ENCODE data around the gene GARIN3.

GARIN3 gene

GRCh38 chr5:157143127-157143971, 22.7 kb downstream of the GARIN3 start:
- Histone ChIP-seq H3K18ac (ENCODE audit: low read length) (no peak overlapping the region), H3K4ac (ENCODE audit: low read depth, low read length) (no peak overlapping the region), H3K9me3 (ENCODE audit: insufficient read depth, low read depth, low read length) (no peaks in the 10 kb centered on the region), H3K27ac (ENCODE audit: low read depth, low read length) (no peak overlapping the region), H2AK5ac (ENCODE audit: low read length) (no peak overlapping the region), H4K8ac (ENCODE audit: low read depth, low read length) (peak overlapping the region; percentile 66), H3K79me2 (ENCODE audit: control insufficient read depth, insufficient read depth, low read length, poor library complexity) (peaks cover 5% of the 10 kb centered on the region), H3K79me1 (ENCODE audit: low read length) (peaks cover 6% of the 10 kb centered on the region), H3K9ac (ENCODE audit: low read length) (no peak overlapping the region), H3K4me2 (ENCODE audit: low read length) (peak overlapping the region; percentile 57), H4K12ac (ENCODE audit: low read depth, low read length) (peak overlapping the region; percentile 28), H2BK120ac (ENCODE audit: insufficient read depth, low read length, poor library complexity) (no peak overlapping the region), H3K4me1 (ENCODE audit: control insufficient read depth in 1 of 2, insufficient read depth in 2 of 2, low read length in 2 of 2) (no peaks in the 10 kb centered on the region), H3K14ac (ENCODE audit: low read length) (no peak overlapping the region), H3K23ac (ENCODE audit: low read length) (no peak overlapping the region), H3K4me3 (ENCODE audit: low read depth, low read length) (no peak overlapping the region), H3K27me3 (ENCODE audit: insufficient read depth, low read length) (no peaks in the 10 kb centered on the region), H2BK12ac (ENCODE audit: low read length) (no peak overlapping the region), H4K91ac (ENCODE audit: low read depth, low read length) (no peak overlapping the region), H3K36me3 (ENCODE audit: control insufficient read depth in 1 of 2, insufficient read depth in 2 of 2, low read length in 2 of 2) (peaks cover 0 to 2% of the 10 kb centered on the region in 2 experiments), H2AFZ (ENCODE audit: insufficient read depth, low read length, poor library complexity) (peak overlapping the region; percentile 18), H2BK5ac (ENCODE audit: low read depth, low read length, poor library complexity) (no peak overlapping the region)
- no peak for DNase-seq
- 100% methylated on average over 4 of the region's 33 CpGs for WGBS (ENCODE audit: extremely low coverage, insufficient coverage, insufficient read length)

DNA sequence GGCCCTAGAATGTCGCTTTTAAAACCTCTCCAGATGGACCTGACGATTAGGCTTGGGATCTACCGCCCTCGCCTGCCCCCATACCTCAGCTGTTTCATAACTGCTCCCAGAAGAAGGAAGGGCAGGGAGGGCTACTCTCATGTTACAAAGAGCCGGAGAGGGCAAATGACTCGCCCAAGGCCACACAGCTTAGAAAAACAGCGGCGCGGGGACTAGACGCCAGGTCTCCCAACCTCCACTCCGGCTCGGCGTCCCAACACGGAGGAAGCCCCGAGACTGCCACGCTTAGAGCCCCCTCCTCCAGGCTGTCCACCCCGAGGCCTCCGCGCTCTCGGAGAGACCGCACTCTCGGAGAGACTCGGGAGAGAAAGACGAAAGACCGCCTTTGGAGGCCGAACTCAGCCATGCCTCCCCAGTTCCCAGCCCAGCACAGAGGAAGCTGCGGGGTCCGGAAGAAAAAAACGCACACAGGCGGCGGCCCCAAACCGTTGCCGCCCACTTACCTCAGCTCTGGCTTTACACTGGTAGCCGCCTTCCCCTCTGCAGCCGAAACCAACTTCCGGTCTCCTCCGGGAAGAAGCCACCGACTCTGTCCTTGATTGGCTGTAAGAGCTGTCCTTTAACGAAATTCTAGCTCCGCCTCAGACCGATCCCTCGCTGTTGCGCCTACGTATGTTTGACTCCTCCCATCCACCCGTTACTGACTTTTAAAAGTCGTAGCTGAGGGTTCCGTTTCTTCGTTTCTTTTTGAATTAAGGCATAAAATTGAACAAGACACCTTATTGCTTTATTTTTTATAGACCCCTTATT, 23.5 kb downstream of the GARIN3 start, which contains the start of gene MED7:
TSS of gene MED7 (minus strand) at position 549 of the 810 bp plus-strand sequence. CDS start 3,434 bp downstream, outside the sequence.
- peak within 1 kb of the TSS; percentile 74 for H3K9ac ChIP-seq (ENCODE audit: low read length)
- peak within 1 kb of the TSS; percentile 89 for H4K8ac ChIP-seq (ENCODE audit: low read depth, low read length)
- WGBS (ENCODE audit: extremely low coverage, insufficient coverage, insufficient read length), result no CpG with 5 or more reads among the region's 48 CpGs
- H3K9me3 ChIP-seq (ENCODE audit: insufficient read depth, low read depth, low read length), result no peaks in the 10 kb centered on the region
- H3K27ac ChIP-seq (ENCODE audit: low read depth, low read length), result peak within 1 kb of the TSS; percentile 12
- DNase-seq, result peak; percentile 97 to 99
- H3K4me1 ChIP-seq (ENCODE audit: control insufficient read depth in 1 of 2, insufficient read depth in 2 of 2, low read length in 2 of 2), result no peaks in the 10 kb centered on the region
- peak within 1 kb of the TSS; percentile 99 for H3K14ac ChIP-seq (ENCODE audit: low read length)
- H3K4ac ChIP-seq (ENCODE audit: low read depth, low read length), result peak within 1 kb of the TSS; percentile 93
- H2BK5ac ChIP-seq (ENCODE audit: low read depth, low read length, poor library complexity), result peak within 1 kb of the TSS; percentile 61
- peak within 1 kb of the TSS; percentile 8 for H2BK12ac ChIP-seq (ENCODE audit: low read length)
- H2AK5ac ChIP-seq (ENCODE audit: low read length), result peak within 1 kb of the TSS; percentile 95
- peak within 1 kb of the TSS; percentile 72 for H3K4me2 ChIP-seq (ENCODE audit: low read length)
- peaks cover 0 to 5% of the 10 kb centered on the region in 2 experiments for H3K36me3 ChIP-seq (ENCODE audit: control insufficient read depth in 1 of 2, insufficient read depth in 2 of 2, low read length in 2 of 2)
- H4K91ac ChIP-seq (ENCODE audit: low read depth, low read length), result peak within 1 kb of the TSS; percentile 94
- no peak within 1 kb of the TSS for H3K23ac ChIP-seq (ENCODE audit: low read length)
- peaks cover 5% of the 10 kb centered on the region for H3K79me2 ChIP-seq (ENCODE audit: control insufficient read depth, insufficient read depth, low read length, poor library complexity)
- peak within 1 kb of the TSS; percentile 89 for H2AFZ ChIP-seq (ENCODE audit: insufficient read depth, low read length, poor library complexity)
- peak within 1 kb of the TSS; percentile 97 for H4K12ac ChIP-seq (ENCODE audit: low read depth, low read length)
- H3K4me3 ChIP-seq (ENCODE audit: low read depth, low read length), result peak within 1 kb of the TSS; percentile 81
- no peaks in the 10 kb centered on the region for H3K27me3 ChIP-seq (ENCODE audit: insufficient read depth, low read length)
- peak within 1 kb of the TSS; percentile 74 for H2BK120ac ChIP-seq (ENCODE audit: insufficient read depth, low read length, poor library complexity)
- peak within 1 kb of the TSS; percentile 90 for H3K18ac ChIP-seq (ENCODE audit: low read length)
- peaks cover 6% of the 10 kb centered on the region for H3K79me1 ChIP-seq (ENCODE audit: low read length)

GRCh38 chr5:157137691-157138090, 28.4 kb downstream of the GARIN3 start:
- H4K12ac ChIP-seq (ENCODE audit: low read depth, low read length), result no peak overlapping the region
- no peak overlapping the region for H2BK120ac ChIP-seq (ENCODE audit: insufficient read depth, low read length, poor library complexity)
- peaks cover 0 to 8% of the 10 kb centered on the region in 2 experiments for H3K36me3 ChIP-seq (ENCODE audit: control insufficient read depth in 1 of 2, insufficient read depth in 2 of 2, low read length in 2 of 2)
- no peak overlapping the region for H3K23ac ChIP-seq (ENCODE audit: low read length)
- H3K9me3 ChIP-seq (ENCODE audit: insufficient read depth, low read depth, low read length), result no peaks in the 10 kb centered on the region
- WGBS (ENCODE audit: extremely low coverage, insufficient coverage, insufficient read length), result no CpG with 5 or more reads among the region's 6 CpGs
- H3K18ac ChIP-seq (ENCODE audit: low read length), result no peak overlapping the region
- no peaks in the 10 kb centered on the region for H3K27me3 ChIP-seq (ENCODE audit: insufficient read depth, low read length)
- H3K27ac ChIP-seq (ENCODE audit: low read depth, low read length), result no peak overlapping the region
- peaks cover 5% of the 10 kb centered on the region for H3K79me2 ChIP-seq (ENCODE audit: control insufficient read depth, insufficient read depth, low read length, poor library complexity)
- H2BK12ac ChIP-seq (ENCODE audit: low read length), result no peak overlapping the region
- H3K9ac ChIP-seq (ENCODE audit: low read length), result no peak overlapping the region
- no peak overlapping the region for H2BK5ac ChIP-seq (ENCODE audit: low read depth, low read length, poor library complexity)
- H4K91ac ChIP-seq (ENCODE audit: low read depth, low read length), result no peak overlapping the region
- no peak overlapping the region for H4K8ac ChIP-seq (ENCODE audit: low read depth, low read length)
- no peaks in the 10 kb centered on the region for H3K4me1 ChIP-seq (ENCODE audit: control insufficient read depth in 1 of 2, insufficient read depth in 2 of 2, low read length in 2 of 2)
- no peak overlapping the region for H3K4me2 ChIP-seq (ENCODE audit: low read length)
- no peak overlapping the region for H3K4me3 ChIP-seq (ENCODE audit: low read depth, low read length)
- H3K79me1 ChIP-seq (ENCODE audit: low read length), result peaks cover 6% of the 10 kb centered on the region
- H2AFZ ChIP-seq (ENCODE audit: insufficient read depth, low read length, poor library complexity), result no peak overlapping the region
- no peak overlapping the region for H3K4ac ChIP-seq (ENCODE audit: low read depth, low read length)
- no peak overlapping the region for H2AK5ac ChIP-seq (ENCODE audit: low read length)
- H3K14ac ChIP-seq (ENCODE audit: low read length), result no peak overlapping the region
- DNase-seq, result peak; percentile 58 to 72

- no peaks in the 10 kb centered on the region for H3K36me3 ChIP-seq (ENCODE audit: control insufficient read depth in 1 of 2, insufficient read depth in 2 of 2, low read length in 2 of 2)
- H3K4me1 ChIP-seq (ENCODE audit: control insufficient read depth in 1 of 2, insufficient read depth in 2 of 2, low read length in 2 of 2), result no peaks in the 10 kb centered on the region
- H4K8ac ChIP-seq (ENCODE audit: low read depth, low read length), result no peak overlapping the region
- no peak overlapping the region for H3K14ac ChIP-seq (ENCODE audit: low read length)
- no peak overlapping the region for H2AFZ ChIP-seq (ENCODE audit: insufficient read depth, low read length, poor library complexity)
- H3K79me1 ChIP-seq (ENCODE audit: low read length), result no peaks in the 10 kb centered on the region
- WGBS (ENCODE audit: extremely low coverage, insufficient coverage, insufficient read length), result no CpG with 5 or more reads among the region's 1 CpG
- no peak overlapping the region for H3K18ac ChIP-seq (ENCODE audit: low read length)
- no peak overlapping the region for H3K4me3 ChIP-seq (ENCODE audit: low read depth, low read length)
- no peak overlapping the region for H3K4me2 ChIP-seq (ENCODE audit: low read length)
- no peak overlapping the region for H4K91ac ChIP-seq (ENCODE audit: low read depth, low read length)
- no peak for DNase-seq
- H4K12ac ChIP-seq (ENCODE audit: low read depth, low read length), result no peak overlapping the region
- no peak overlapping the region for H3K9ac ChIP-seq (ENCODE audit: low read length)
- H2BK120ac ChIP-seq (ENCODE audit: insufficient read depth, low read length, poor library complexity), result no peak overlapping the region
- H2AK5ac ChIP-seq (ENCODE audit: low read length), result no peak overlapping the region
- no peaks in the 10 kb centered on the region for H3K9me3 ChIP-seq (ENCODE audit: insufficient read depth, low read depth, low read length)
- no peaks in the 10 kb centered on the region for H3K27me3 ChIP-seq (ENCODE audit: insufficient read depth, low read length)
- no peaks in the 10 kb centered on the region for H3K79me2 ChIP-seq (ENCODE audit: control insufficient read depth, insufficient read depth, low read length, poor library complexity)
- H2BK12ac ChIP-seq (ENCODE audit: low read length), result no peak overlapping the region
- H3K23ac ChIP-seq (ENCODE audit: low read length), result no peak overlapping the region
- H3K4ac ChIP-seq (ENCODE audit: low read depth, low read length), result no peak overlapping the region
- no peak overlapping the region for H2BK5ac ChIP-seq (ENCODE audit: low read depth, low read length, poor library complexity)
- no peak overlapping the region for H3K27ac ChIP-seq (ENCODE audit: low read depth, low read length)
Measured at GRCh38 chr5:157132281-157132612, 33.8 kb downstream of the GARIN3 start.
